Measurements from ENCODE around the gene CLPSL2. TPM values are rescaled to one million over a fixed set of nuclear protein-coding genes. Genes with fewer than 3 reads are reported as not detected.

CLPSL2 gene, protein sequence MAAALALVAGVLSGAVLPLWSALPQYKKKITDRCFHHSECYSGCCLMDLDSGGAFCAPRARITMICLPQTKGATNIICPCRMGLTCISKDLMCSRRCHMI
- total RNA-seq (2022; extraction: Qiagen RNA extraction), result 0.70 to 1.2 TPM (median 0.80 TPM) in 5 replicates

DNA sequence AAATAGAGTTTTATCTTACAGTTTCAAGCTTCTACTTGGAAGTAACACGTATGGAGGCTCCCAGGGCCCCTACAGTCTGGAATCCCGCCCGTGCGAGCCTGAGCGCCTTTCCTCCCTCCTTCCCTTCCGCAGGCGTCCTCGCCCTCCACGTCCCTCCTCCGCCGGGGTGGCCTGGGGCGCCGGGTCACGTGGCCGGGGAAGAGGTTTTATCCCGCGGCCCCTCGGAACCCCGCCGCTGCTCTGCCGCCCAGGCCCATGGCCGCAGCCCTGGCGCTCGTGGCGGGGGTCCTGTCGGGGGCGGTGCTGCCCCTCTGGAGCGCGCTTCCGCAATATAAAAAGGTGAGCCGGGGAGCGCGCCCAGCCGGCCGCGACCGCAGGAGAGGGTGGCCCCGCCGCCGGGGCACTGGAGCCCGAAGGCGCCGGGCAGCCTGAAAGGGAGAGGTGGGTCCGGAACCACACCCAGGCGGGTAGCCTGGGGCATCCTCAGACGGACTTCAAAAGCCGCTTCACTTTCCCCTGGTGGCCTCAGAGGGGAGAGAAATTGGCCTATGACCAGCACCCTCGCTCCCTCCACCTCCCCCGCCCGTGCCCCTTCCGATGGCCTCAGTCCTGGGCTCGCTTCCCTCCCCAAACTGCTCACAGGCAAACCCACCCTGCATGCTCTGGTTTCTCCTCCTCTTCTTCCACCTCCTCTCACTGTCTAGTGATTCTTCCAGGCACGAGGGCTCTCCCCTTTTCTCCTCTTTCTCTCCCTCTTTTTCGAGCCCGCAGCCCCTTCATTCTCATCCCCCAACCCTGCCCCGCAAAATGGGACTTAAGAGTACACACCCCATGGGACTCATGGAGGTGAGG is at the start of gene CLPSL2:
CLPSL2 (plus strand) TSS at position 235 of the 852 bp plus-strand sequence; CDS start at position 256, 21 bp downstream.

DNA sequence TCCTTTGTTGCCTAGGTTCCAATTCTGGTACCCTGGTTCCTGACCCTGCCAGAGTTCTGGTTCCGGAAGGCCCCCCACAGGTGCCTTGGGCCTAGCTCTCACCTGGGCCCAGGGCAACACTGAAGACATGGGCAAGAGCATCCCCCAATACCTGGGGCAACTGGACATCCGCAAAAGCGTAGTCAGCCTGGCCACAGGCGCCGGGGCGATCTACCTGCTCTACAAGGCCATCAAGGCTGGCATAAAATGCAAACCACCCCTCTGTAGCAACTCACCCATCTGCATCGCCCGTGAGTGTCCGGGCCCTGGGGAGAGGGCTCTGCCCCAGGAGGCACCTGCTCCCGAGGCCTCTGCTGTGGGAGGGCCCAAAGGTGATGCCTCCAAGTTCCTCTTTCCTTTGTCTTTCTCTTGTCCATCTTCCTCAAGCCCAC is 39.4 kb upstream of the CLPSL2 start, which contains the start of gene ARMC12:
ARMC12 (plus strand) TSS at position 51 of the 431 bp plus-strand sequence; CDS start at position 128, 77 bp downstream.

DNA sequence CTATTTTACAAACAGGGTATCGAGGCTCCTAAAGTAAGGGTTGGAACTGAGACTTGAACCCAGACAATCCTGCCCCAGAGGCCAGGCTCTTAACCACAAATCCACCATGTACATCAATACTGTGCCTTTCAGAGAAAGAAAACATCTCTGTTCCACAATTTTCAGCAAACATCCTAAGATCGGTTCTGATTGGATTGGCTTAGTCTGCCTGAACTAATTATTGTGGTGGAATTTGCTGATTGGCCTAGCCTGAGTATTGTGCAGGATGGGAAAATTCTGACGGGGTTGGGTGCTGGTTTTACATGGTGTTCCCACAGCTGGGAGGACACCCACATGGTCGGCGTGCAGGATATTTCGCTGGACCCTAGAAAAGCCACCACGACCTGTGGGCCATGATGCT is 4.3 kb downstream of the CLPSL2 start, which contains the start of gene CLPSL1:
CLPSL1 (plus strand) TSS at position 301 of the 400 bp plus-strand sequence; CDS start at position 393, 92 bp downstream.

DNA sequence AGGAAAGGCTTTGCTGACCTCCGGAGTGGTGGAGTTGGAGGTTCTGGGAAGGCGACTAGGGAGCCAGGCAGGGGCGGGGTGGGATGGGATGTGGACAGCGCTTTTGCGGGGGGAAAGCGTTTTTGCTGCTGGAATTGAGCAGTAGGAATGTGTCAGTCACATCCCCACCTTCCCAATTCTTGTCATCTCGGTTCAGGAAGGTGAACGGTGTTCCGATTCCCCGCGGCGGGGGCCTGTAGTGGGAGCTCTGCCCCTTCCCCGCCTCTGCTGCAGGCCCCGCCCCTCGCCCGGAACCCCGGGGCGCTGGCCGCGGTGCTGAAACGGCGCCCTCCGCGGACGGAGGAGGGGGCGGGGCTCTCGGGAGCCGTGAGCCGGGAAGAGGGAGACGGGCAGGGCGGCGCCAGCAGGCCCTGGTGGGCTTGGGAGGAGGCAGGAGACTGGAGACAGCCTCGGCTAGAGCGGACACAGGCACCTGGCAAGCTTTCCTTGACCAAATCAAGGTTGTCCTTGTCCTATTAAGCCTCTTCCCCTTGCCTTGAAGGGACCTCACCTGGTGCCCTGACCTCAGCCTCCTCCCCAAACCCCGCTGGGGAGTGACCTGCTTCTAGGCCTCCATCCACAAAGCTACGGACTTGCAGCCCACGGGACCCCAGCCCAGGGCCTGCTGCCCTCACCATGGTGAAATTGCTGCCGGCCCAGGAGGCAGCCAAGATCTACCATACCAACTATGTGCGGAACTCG is 28.8 kb downstream of the CLPSL2 start, which contains the start of gene LHFPL5:
LHFPL5 (plus strand) TSS at position 357 of the 741 bp plus-strand sequence; CDS start at position 676, 319 bp downstream.

Other genes starting within 250 kb of the CLPSL2 start
- gene FKBP5, start 87.7 kb upstream of the CLPSL2 start, total RNA-seq (2022; extraction: Qiagen RNA extraction), result 25.1 to 39.2 TPM (median 34.4 TPM) in 5 replicates
- 0.12 to 0.57 TPM (median 0.25 TPM) in 5 replicates for gene ARMC12, start 39.6 kb upstream of the CLPSL2 start, total RNA-seq (2022; extraction: Qiagen RNA extraction)
- gene CLPSL1, start 4.4 kb downstream of the CLPSL2 start, total RNA-seq (2022; extraction: Qiagen RNA extraction), result not detected in 5 replicates
- gene CLPS, start 20.7 kb downstream of the CLPSL2 start, total RNA-seq (2022; extraction: Qiagen RNA extraction), result not detected in 5 replicates
- gene LHFPL5, start 28.8 kb downstream of the CLPSL2 start, total RNA-seq (2022; extraction: Qiagen RNA extraction), result 0.20 to 0.23 TPM in 2 of 5 replicates, not detected in the others
- 26.8 to 48.8 TPM (median 32.4 TPM) in 5 replicates for gene SRPK1, start 144.5 kb downstream of the CLPSL2 start, total RNA-seq (2022; extraction: Qiagen RNA extraction)
- gene SLC26A8, start 248.0 kb downstream of the CLPSL2 start, total RNA-seq (2022; extraction: Qiagen RNA extraction), result not detected in 5 replicates